Measurements from ENCODE around the gene NMBR. TPM values are rescaled to one million over a fixed set of nuclear protein-coding genes. Genes with fewer than 3 reads are reported as not detected.
"Not testable (repeated sequence)": the region's sequence is repeated elsewhere in the genome, so short reads cannot be mapped to it uniquely, and the experiment has no call there.

NMBR gene
- polyA plus RNA-seq, result under 1 TPM in 1 of 4 donors, not detected in 3; 0.04 TPM
- long read RNA-seq, donor 1, result 0 reads
- long read RNA-seq, donor 2, result 0 reads
- long read RNA-seq, donor 3, result 0 reads
- long read RNA-seq, donor 4, result 0 reads
- long read RNA-seq, donor 5, result 0 reads
- long read RNA-seq, donor 6, result 0 reads
- long read RNA-seq, donor 7, result 0 reads
- long read RNA-seq, donor 8, result 0 reads
- long read RNA-seq, donor 9, result 0 reads
- long read RNA-seq, donor 10, result 0 reads

- H3K9me3 ChIP-seq (ENCODE audit: control insufficient read depth in 2 of 2, insufficient read depth in 1 of 2, low read depth in 1 of 2, low read length in 1 of 2), result no peaks in the 10 kb centered on the region
- no peaks in the 10 kb centered on the region for H3K36me3 ChIP-seq (ENCODE audit: control insufficient read depth in 3 of 3, insufficient read depth in 2 of 3, low read depth in 1 of 3, low read length in 3 of 3)
- peaks cover 0 to 7% (median 2%) of the 10 kb centered on the region in 3 donors for H3K4me1 ChIP-seq (ENCODE audit: control insufficient read depth in 3 of 3, insufficient read depth in 2 of 3, low read depth in 1 of 3, low read length in 2 of 3)
- peak within 1 kb of the TSS; percentile 76 to 86 (median 81) for H3K4me3 ChIP-seq (ENCODE audit: low read depth in 1 of 3, low read length in 3 of 3)
- no peaks in the 10 kb centered on the region for H3K27me3 ChIP-seq (ENCODE audit: control insufficient read depth in 3 of 3, insufficient read depth in 3 of 3, low read length in 3 of 3)
- peak within 1 kb of the TSS; percentile 30 to 65 (median 41) for H3K27ac ChIP-seq (ENCODE audit: low read depth in 1 of 3, low read length in 2 of 3)
- DNase-seq (peak; percentile 99 to 100), FAIRE-seq (peak; percentile 10)
- WGBS, 3 donors, result 0 to 1% (median 0%) methylated on average over 36 to 38 of the region's 38 CpGs
Observed at GRCh38 chr6:142146828-142147662, at the start of gene NMBR, which contains the start of gene VTA1. Gene NMBR, minus strand, starts transcription at chr6:142147122. Its CDS starts 58,464 bp downstream, at chr6:142088658. Gene VTA1, plus strand, starts transcription at chr6:142147263. Its CDS starts 25 bp downstream, at chr6:142147288.

- no peak overlapping the region for H3K27ac ChIP-seq (ENCODE audit: low read depth in 1 of 3, low read length in 2 of 3)
- DNase-seq (no peak), FAIRE-seq (peak; percentile 36)
- peaks cover 2 to 5% (median 3%) of the 10 kb centered on the region in 3 donors for H3K36me3 ChIP-seq (ENCODE audit: control insufficient read depth in 3 of 3, insufficient read depth in 2 of 3, low read depth in 1 of 3, low read length in 3 of 3)
- 93 to 96% (median 96%) methylated on average over 4 of the region's 4 CpGs for WGBS, 3 donors
- H3K4me1 ChIP-seq (ENCODE audit: control insufficient read depth in 3 of 3, insufficient read depth in 2 of 3, low read depth in 1 of 3, low read length in 2 of 3), result no peaks in the 10 kb centered on the region
- H3K4me3 ChIP-seq (ENCODE audit: low read depth in 1 of 3, low read length in 3 of 3), result no peak overlapping the region
- H3K9me3 ChIP-seq (ENCODE audit: control insufficient read depth in 2 of 2, insufficient read depth in 1 of 2, low read depth in 1 of 2, low read length in 1 of 2), result no peaks in the 10 kb centered on the region
- H3K27me3 ChIP-seq (ENCODE audit: control insufficient read depth in 3 of 3, insufficient read depth in 3 of 3, low read length in 3 of 3), result no peaks in the 10 kb centered on the region
Observed at GRCh38 chr6:142195862-142196541, 49.1 kb upstream of the NMBR start.

- Histone ChIP-seq H3K4me3 (ENCODE audit: low read depth in 1 of 3, low read length in 3 of 3) (no peak overlapping the region), H3K36me3 (ENCODE audit: control insufficient read depth in 3 of 3, insufficient read depth in 2 of 3, low read depth in 1 of 3, low read length in 3 of 3) (peaks cover 2 to 10% (median 3%) of the 10 kb centered on the region in 3 donors), H3K27me3 (ENCODE audit: control insufficient read depth in 3 of 3, insufficient read depth in 3 of 3, low read length in 3 of 3) (no peaks in the 10 kb centered on the region), H3K4me1 (ENCODE audit: control insufficient read depth in 3 of 3, insufficient read depth in 2 of 3, low read depth in 1 of 3, low read length in 2 of 3) (no peaks in the 10 kb centered on the region), H3K27ac (ENCODE audit: low read depth in 1 of 3, low read length in 2 of 3) (no peak overlapping the region), H3K9me3 (ENCODE audit: control insufficient read depth in 2 of 2, insufficient read depth in 1 of 2, low read depth in 1 of 2, low read length in 1 of 2) (no peaks in the 10 kb centered on the region)
- FAIRE-seq (no peak), DNase-seq (no peak)
Observed at GRCh38 chr6:142193621-142194020, 46.7 kb upstream of the NMBR start.

- Histone ChIP-seq H3K27me3 (ENCODE audit: control insufficient read depth in 3 of 3, insufficient read depth in 3 of 3, low read length in 3 of 3) (no peaks in the 10 kb centered on the region), H3K4me1 (ENCODE audit: control insufficient read depth in 3 of 3, insufficient read depth in 2 of 3, low read depth in 1 of 3, low read length in 2 of 3) (no peaks in the 10 kb centered on the region), H3K27ac (ENCODE audit: low read depth in 1 of 3, low read length in 2 of 3) (no peak overlapping the region), H3K36me3 (ENCODE audit: control insufficient read depth in 3 of 3, insufficient read depth in 2 of 3, low read depth in 1 of 3, low read length in 3 of 3) (peaks cover 0 to 9% (median 2%) of the 10 kb centered on the region in 3 donors), H3K4me3 (ENCODE audit: low read depth in 1 of 3, low read length in 3 of 3) (no peak overlapping the region), H3K9me3 (ENCODE audit: control insufficient read depth in 2 of 2, insufficient read depth in 1 of 2, low read depth in 1 of 2, low read length in 1 of 2) (no peaks in the 10 kb centered on the region)
- FAIRE-seq (no peak), DNase-seq (no peak)
- whole genome bisulfite sequencing, 3 donors, result 93 to 94% (median 93%) methylated on average over 1 of the region's 1 CpG
Observed at GRCh38 chr6:142192343-142192742, 45.4 kb upstream of the NMBR start.

- Histone ChIP-seq H3K36me3 (ENCODE audit: control insufficient read depth in 3 of 3, insufficient read depth in 2 of 3, low read depth in 1 of 3, low read length in 3 of 3) (peaks cover 0 to 9% (median 2%) of the 10 kb centered on the region in 3 donors), H3K4me3 (ENCODE audit: low read depth in 1 of 3, low read length in 3 of 3) (no peak overlapping the region), H3K4me1 (ENCODE audit: control insufficient read depth in 3 of 3, insufficient read depth in 2 of 3, low read depth in 1 of 3, low read length in 2 of 3) (no peaks in the 10 kb centered on the region), H3K9me3 (ENCODE audit: control insufficient read depth in 2 of 2, insufficient read depth in 1 of 2, low read depth in 1 of 2, low read length in 1 of 2) (no peaks in the 10 kb centered on the region), H3K27me3 (ENCODE audit: control insufficient read depth in 3 of 3, insufficient read depth in 3 of 3, low read length in 3 of 3) (no peaks in the 10 kb centered on the region), H3K27ac (ENCODE audit: low read depth in 1 of 3, low read length in 2 of 3) (no peak overlapping the region)
- DNase-seq (no peak), FAIRE-seq (no peak)
- WGBS, 3 donors, result 81 to 100% (median 86%) methylated on average over 2 of the region's 2 CpGs
Observed at GRCh38 chr6:142189057-142189456, 42.1 kb upstream of the NMBR start.

- WGBS, 3 donors, result 96 to 98% (median 97%) methylated on average over 8 of the region's 8 CpGs
Observed at GRCh38 chr6:142188341-142188740, 41.4 kb upstream of the NMBR start.

GRCh38 chr6:142187209-142187608 is 40.3 kb upstream of the NMBR start:
- no peaks in the 10 kb centered on the region for H3K4me1 ChIP-seq (ENCODE audit: control insufficient read depth in 3 of 3, insufficient read depth in 2 of 3, low read depth in 1 of 3, low read length in 2 of 3)
- no peaks in the 10 kb centered on the region for H3K27me3 ChIP-seq (ENCODE audit: control insufficient read depth in 3 of 3, insufficient read depth in 3 of 3, low read length in 3 of 3)
- DNase-seq, result peak in 1 of 2 donors; percentile 9
- H3K27ac ChIP-seq (ENCODE audit: low read depth in 1 of 3, low read length in 2 of 3), result no peak overlapping the region
- H3K36me3 ChIP-seq (ENCODE audit: control insufficient read depth in 3 of 3, insufficient read depth in 2 of 3, low read depth in 1 of 3, low read length in 3 of 3), result peaks cover 0 to 9% (median 2%) of the 10 kb centered on the region in 3 donors
- no peak overlapping the region for H3K4me3 ChIP-seq (ENCODE audit: low read depth in 1 of 3, low read length in 3 of 3)
- no peak for FAIRE-seq
- 38 to 48% (median 41%) methylated on average over 1 of the region's 1 CpG for WGBS, 3 donors
- no peaks in the 10 kb centered on the region for H3K9me3 ChIP-seq (ENCODE audit: control insufficient read depth in 2 of 2, insufficient read depth in 1 of 2, low read depth in 1 of 2, low read length in 1 of 2)

More at GRCh38 chr6:142188341-142188740, 41.4 kb upstream of the NMBR start:
- not testable (repeated sequence) for H3K4me1 ChIP-seq (ENCODE audit: control insufficient read depth in 3 of 3, insufficient read depth in 2 of 3, low read depth in 1 of 3, low read length in 2 of 3); H3K4me3 ChIP-seq (ENCODE audit: low read depth in 1 of 3, low read length in 3 of 3); FAIRE-seq; H3K27me3 ChIP-seq (ENCODE audit: control insufficient read depth in 3 of 3, insufficient read depth in 3 of 3, low read length in 3 of 3); DNase-seq; H3K9me3 ChIP-seq (ENCODE audit: control insufficient read depth in 2 of 2, insufficient read depth in 1 of 2, low read depth in 1 of 2, low read length in 1 of 2); H3K36me3 ChIP-seq (ENCODE audit: control insufficient read depth in 3 of 3, insufficient read depth in 2 of 3, low read depth in 1 of 3, low read length in 3 of 3); H3K27ac ChIP-seq (ENCODE audit: low read depth in 1 of 3, low read length in 2 of 3)

- WGBS, 3 donors, result 93 to 95% (median 94%) methylated on average over 1 of the region's 1 CpG
- DNase-seq (no peak), FAIRE-seq (no peak)
- Histone ChIP-seq H3K36me3 (ENCODE audit: control insufficient read depth in 3 of 3, insufficient read depth in 2 of 3, low read depth in 1 of 3, low read length in 3 of 3) (peaks cover 0 to 7% (median 3%) of the 10 kb centered on the region in 3 donors), H3K27ac (ENCODE audit: low read depth in 1 of 3, low read length in 2 of 3) (no peak overlapping the region), H3K9me3 (ENCODE audit: control insufficient read depth in 2 of 2, insufficient read depth in 1 of 2, low read depth in 1 of 2, low read length in 1 of 2) (no peaks in the 10 kb centered on the region), H3K27me3 (ENCODE audit: control insufficient read depth in 3 of 3, insufficient read depth in 3 of 3, low read length in 3 of 3) (no peaks in the 10 kb centered on the region), H3K4me3 (ENCODE audit: low read depth in 1 of 3, low read length in 3 of 3) (no peak overlapping the region), H3K4me1 (ENCODE audit: control insufficient read depth in 3 of 3, insufficient read depth in 2 of 3, low read depth in 1 of 3, low read length in 2 of 3) (no peaks in the 10 kb centered on the region)
Observed at GRCh38 chr6:142185641-142186040, 38.7 kb upstream of the NMBR start.

Measured in small intestine (tissue), 16 donors.